AG09309 (cell line): ENCODE data around the gene PCBD2.

ENCODE experiments used
- DNase-seq: peaks from one replicate; pipeline ENCODE4 v3.0.0-alpha.2; 2010; ENCODE audit warnings: low read depth
- H3K4me3 ChIP-seq: 2 replicates; pipeline ENCODE4 v1.5.1; 2011; ENCODE audit warnings: mild to moderate bottlenecking, low read depth, low read length, moderate library complexity; ENCODE audit not compliant: control insufficient read depth
- TF ChIP-seq, protein P1 (sequence below): IDR thresholded peaks from 2 replicates; pipeline ENCODE4 v1.5.1; 2011; ENCODE audit warnings: mild to moderate bottlenecking, low read depth, low read length, inconsistent platforms; ENCODE audit not compliant: insufficient read depth, control insufficient read depth; ENCODE audit errors: missing control alignments

The PCBD2 gene

DNA sequence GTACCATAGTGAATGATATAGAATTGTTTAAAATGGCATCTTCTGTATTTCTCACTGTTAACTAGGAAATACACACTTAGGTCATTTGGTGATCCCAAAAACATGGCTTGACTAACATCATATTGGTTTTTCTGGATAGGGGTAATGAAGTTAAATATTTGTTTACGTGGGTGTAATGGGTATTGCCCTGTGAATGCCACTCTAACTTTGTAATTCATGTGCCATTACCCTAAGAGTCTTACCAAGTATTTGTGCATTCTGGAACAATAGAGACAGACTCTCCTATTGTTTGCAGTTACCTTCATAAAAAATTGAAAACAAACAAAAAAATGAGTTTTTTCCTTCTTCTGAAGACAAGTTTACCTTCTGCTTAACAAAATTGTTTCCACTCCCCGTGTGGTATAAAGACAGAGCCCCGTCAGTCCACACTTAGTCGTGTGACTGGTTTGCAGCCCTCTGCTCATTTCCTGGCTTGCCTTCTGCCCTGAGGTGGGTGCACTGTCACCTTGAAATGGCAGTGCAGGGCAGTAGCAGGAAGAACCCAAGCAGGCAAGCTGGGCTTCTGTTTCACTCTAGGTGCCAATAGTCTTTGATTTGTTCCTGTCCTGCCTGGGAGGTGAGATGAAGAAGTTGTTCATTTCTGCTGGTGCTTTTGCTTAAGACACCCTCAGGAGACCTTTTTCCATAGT, 53.1 kb downstream of the PCBD2 start:
- no peak for DNase-seq
- TF ChIP-seq, protein P1, sequence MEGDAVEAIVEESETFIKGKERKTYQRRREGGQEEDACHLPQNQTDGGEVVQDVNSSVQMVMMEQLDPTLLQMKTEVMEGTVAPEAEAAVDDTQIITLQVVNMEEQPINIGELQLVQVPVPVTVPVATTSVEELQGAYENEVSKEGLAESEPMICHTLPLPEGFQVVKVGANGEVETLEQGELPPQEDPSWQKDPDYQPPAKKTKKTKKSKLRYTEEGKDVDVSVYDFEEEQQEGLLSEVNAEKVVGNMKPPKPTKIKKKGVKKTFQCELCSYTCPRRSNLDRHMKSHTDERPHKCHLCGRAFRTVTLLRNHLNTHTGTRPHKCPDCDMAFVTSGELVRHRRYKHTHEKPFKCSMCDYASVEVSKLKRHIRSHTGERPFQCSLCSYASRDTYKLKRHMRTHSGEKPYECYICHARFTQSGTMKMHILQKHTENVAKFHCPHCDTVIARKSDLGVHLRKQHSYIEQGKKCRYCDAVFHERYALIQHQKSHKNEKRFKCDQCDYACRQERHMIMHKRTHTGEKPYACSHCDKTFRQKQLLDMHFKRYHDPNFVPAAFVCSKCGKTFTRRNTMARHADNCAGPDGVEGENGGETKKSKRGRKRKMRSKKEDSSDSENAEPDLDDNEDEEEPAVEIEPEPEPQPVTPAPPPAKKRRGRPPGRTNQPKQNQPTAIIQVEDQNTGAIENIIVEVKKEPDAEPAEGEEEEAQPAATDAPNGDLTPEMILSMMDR, result no peak
- no peak overlapping the region for H3K4me3 ChIP-seq

DNA sequence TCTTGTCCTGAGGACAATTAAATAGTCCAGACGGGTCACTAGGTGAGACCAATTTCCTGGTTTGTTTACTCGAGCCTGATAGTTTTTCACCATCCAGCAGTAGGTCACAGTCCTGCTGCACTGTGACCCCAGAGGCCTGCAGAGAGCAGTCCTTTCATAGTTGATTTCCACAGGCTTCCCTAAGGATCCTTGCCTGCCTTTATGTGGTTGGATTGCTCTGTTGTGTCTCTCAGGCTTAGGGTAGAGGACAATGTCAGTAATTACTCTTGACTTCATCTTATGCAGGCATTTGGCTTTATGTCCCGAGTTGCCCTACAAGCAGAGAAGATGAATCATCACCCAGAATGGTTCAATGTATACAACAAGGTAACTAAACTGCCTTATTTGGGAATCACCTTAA, 53.8 kb downstream of the PCBD2 start:
- no peak for DNase-seq
- no peak overlapping the region for H3K4me3 ChIP-seq
- TF ChIP-seq, protein P1, result no peak

GRCh38 chr5:134963098-134963497, 58.2 kb downstream of the PCBD2 start:
- H3K4me3 ChIP-seq, result no peak overlapping the region
- TF ChIP-seq, protein P1, result no peak
- DNase-seq, result no peak

GRCh38 chr5:134964359-134965270, 59.7 kb downstream of the PCBD2 start:
- no peak overlapping the region for H3K4me3 ChIP-seq
- DNase-seq, result no peak
- TF ChIP-seq, protein P1, result no peak

- no peak overlapping the region for H3K4me3 ChIP-seq
- TF ChIP-seq, protein P1, result no peak
- DNase-seq, result no peak
Observed at GRCh38 chr5:134965271-134965825, 60.4 kb downstream of the PCBD2 start.

GRCh38 chr5:134967607-134968006, 62.7 kb downstream of the PCBD2 start, which contains the start of gene CATSPER3:
Gene CATSPER3 (plus strand): TSS chr5:134967907. CDS start chr5:134967992, 85 bp downstream.
- TF ChIP-seq, protein P1, result no peak
- no peak for DNase-seq

More at GRCh38 chr5:134967607-134968006, 62.7 kb downstream of the PCBD2 start, which contains the start of gene CATSPER3:
- no peak within 1 kb of the TSS for H3K4me3 ChIP-seq
